Hepatocyte (in vitro differentiated cells): ENCODE measurements around the gene PLPPR1.

Experiments
- CTCF ChIP-seq: fragments of 200-600 bp; sonication (generic); IDR thresholded peaks from 2 replicates; pipeline ENCODE4 v1.5.1; 2016; ENCODE audit warnings: antibody characterized with exemption, mild to moderate bottlenecking; ENCODE audit not compliant: poor library complexity
- EZH2 ChIP-seq: fragments of 200-600 bp; sonication (generic); IDR thresholded peaks from 2 replicates; pipeline ENCODE4 v1.6.1; 2016; ENCODE audit warnings: antibody characterized with exemption, mild to moderate bottlenecking, borderline replicate concordance
- EZH2phosphoT487 ChIP-seq: fragments of 200-600 bp; sonication (generic); IDR thresholded peaks from one replicate; pipeline ENCODE4 v1.6.1; 2018; ENCODE audit warnings: antibody characterized with exemption, mild to moderate bottlenecking, low read depth, moderate library complexity; ENCODE audit not compliant: unreplicated experiment, severe bottlenecking

- TF ChIP-seq CTCF: no peak
- TF ChIP-seq EZH2phosphoT487: no peak
- no peak for TF ChIP-seq EZH2
These were observed 133.7 kb downstream of the PLPPR1 start for GRCh38 chr9:101162231-101162630.
